HG02938 (cell line): ENCODE results near the gene NR4A1.
A peak's percentile ranks its signal among the peaks of the same experiment; 100 is the strongest.

Experiments
- ATAC-seq: cut with Tn5 transposase; IDR thresholded peaks from one replicate; pipeline ENCODE4 v1.9.1; 2021; ENCODE audit warnings: mild to moderate bottlenecking, moderate library complexity; ENCODE audit not compliant: unreplicated experiment

Gene NR4A1

GRCh38 chr12:52018433-52019112 lies 32.7 kb upstream of the NR4A1 start:
- ATAC-seq: no peak

- no peak for ATAC-seq
Measured at GRCh38 chr12:52019113-52019770, 32.0 kb upstream of the NR4A1 start.

DNA sequence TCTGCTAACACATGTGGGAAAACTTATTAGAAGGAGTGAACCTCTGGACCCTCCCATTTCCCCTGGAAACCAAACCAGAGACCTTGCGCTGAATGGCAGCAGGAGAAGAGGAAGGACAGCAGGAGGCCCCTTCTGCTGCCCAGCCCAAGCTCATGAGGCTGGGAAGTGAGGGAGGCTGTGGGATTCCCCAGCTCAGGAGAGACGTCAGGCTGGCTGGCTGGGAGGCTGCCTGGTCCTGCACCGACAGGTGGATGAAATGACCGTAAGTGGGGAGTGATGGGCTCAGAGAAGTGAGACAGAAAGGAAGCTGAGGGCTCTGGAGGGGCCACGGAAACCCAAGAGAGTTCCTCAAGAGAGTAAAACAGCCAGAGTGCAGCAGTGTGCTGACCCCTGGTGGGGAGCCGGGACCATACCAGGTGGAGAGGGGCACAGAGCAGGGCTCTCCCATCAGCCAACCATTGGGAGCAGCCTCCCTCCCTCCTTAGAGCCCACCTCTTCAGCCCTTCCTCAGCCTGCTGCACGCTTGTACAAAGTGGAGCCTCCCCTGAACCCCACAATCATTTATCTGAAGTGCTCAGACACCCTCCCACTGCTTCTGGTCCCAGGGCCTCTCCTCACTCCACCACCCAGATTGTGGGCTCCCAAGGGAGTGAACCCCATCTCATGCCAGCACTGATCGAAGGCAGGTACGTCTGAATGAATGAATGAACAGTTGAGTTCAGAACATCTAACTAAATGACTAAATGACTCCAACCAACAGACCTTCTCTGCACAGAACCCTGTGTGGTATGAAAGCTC lies 30.5 kb upstream of the NR4A1 start:
- no peak for ATAC-seq

DNA sequence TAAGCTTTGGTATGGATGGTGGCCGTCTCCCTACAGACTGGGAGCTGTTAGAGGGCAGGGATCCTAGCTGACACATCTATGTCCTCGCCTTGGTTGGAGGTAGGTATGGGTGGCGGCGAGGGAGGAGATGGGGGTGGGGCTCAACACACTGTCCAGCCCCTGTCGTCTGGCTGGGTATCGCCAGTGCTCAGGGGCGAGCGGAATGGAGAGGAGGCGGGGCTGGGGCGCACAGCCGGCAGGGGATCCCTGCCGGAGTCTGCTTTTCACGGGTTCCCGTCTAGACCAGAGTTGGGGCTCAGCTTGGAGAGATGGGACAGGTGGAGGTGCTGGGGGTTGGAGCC lies 28.4 kb upstream of the NR4A1 start:
- ATAC-seq: no peak

- ATAC-seq: no peak
Measured at GRCh38 chr12:52023182-52023975, 27.9 kb upstream of the NR4A1 start.

GRCh38 chr12:52023976-52024688 lies 27.1 kb upstream of the NR4A1 start:
- ATAC-seq: no peak

DNA sequence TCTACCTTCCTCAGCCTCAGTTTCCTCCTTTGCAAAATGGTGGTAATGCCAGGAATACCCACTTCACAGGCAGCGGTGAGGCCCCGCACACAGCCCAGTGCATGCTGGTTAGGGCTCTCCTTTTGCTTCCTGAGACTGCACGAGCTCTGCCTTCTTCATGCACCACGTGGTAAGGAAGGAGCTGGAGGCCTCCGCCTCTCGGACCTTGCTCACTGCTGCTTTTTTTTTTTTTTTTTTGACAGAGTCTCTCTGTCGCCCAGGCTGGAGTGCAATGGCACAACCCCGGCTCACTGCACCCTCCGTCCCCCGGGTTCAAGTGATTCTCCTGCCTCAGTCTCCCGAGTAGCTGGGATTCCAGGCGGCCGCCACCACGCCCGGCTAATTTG lies 26.4 kb upstream of the NR4A1 start:
- ATAC-seq: no peak

DNA sequence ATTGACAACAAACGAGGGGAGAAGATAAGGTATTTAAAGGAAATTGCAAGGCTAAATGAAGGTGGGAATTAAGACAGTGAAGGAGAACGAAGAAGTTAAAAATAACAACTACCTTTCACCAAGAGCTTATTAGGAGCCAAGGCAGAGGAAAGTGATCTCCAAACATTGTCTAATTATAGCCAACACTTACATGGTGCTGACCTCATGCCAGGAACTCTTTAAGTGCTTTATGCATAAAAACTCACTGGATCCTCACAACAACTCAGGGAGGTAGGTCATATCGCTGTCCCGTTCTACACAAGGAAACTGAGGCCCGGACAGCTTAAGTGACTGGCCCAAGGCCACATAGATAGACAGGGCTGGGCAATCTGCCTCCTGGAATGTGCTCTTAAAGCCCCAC lies 25.0 kb upstream of the NR4A1 start:
- no peak for ATAC-seq

- ATAC-seq: no peak
Measured at GRCh38 chr12:52027085-52027843, 24.0 kb upstream of the NR4A1 start.

- ATAC-seq: no peak
Measured at GRCh38 chr12:52029685-52030084, 21.6 kb upstream of the NR4A1 start.

- no peak for ATAC-seq
Measured at GRCh38 chr12:52032446-52032803, 18.8 kb upstream of the NR4A1 start.

DNA sequence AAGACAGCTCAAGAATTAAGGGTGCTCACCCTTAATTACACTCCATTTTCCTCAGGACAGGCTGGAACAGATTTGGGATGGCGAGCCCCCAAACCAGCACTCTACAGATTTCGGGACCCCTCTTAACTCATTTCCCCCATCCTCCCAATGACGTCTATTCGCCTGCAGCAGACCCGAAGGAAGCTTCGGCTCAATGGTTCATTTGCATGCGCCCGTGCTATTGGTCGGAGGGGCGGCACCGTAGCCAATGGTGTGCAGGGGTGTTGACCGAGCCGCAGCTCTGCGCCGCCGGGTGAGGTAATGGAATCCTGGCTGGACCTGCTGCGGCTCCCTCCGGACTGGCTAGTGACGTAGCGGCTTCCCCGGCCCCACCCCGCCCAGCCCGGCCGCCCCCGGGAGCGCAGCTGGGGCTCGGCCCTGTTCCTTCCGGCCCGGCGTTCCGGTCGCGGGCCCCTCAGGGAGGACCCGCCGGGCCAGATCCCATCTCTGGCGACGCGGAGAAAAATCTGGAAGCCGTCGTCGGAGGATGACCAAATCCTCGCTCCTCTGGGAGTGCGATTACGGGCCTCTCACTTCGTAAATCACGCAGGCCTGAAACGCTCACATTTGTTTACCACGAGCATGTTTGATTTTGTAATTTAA lies 18.3 kb upstream of the NR4A1 start:
- peak; percentile 87 for ATAC-seq

DNA sequence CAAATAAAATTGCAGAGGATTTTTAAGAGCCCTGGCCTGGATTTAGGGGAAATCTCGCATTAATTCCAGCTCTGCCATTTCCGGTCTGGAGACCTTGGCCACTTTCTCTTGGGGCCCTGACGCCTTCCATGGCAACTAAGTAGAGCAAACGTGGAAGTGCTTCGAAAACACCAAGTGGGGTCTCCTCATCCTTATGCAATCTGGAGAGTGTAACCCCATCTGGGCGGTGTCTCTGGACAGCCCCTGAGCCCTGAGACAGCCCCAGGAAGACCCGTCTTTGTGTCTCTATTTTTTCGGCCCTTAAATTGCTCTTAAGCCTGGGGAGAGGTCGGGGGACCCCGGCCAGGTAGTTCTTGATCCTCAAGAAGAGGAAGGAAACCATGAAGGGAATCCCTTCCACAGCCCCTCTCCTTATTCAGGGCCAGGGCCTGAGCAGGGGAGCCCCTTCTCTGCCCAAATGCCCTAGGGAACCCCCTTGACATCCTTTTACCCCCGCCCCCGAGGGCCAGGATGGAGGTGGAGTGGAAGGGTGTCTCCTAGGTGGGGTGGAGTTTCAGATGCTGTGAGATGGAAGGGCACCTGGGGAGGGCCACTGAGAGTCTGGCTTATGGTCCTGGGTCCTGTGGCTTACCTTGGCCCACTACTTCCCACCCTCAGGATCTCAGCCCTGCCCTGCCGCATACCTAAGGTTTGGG lies 17.6 kb upstream of the NR4A1 start:
- no peak for ATAC-seq

DNA sequence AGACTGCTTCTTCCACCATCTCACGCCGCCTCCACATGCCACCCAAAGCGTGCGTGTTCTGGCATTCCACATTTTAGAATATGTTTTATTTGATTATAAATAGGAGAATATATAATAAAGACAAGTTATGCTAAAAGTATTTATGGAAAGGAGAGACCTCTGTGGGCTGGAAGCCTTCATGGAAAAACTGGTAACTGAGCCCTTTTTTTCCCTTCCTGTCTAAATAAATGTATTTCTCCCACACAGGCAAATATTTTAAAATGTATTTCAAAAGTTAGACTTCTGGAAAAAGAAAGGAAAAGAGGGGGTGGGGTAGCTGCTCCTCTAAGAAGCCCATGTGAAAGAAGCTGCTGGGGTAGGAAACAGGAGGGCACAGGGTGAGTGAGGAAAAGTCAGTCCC lies 16.1 kb upstream of the NR4A1 start:
- no peak for ATAC-seq

- ATAC-seq: no peak
Measured at GRCh38 chr12:52035926-52036325, 15.3 kb upstream of the NR4A1 start.

GRCh38 chr12:52036587-52037171 lies 14.6 kb upstream of the NR4A1 start:
- no peak for ATAC-seq

DNA sequence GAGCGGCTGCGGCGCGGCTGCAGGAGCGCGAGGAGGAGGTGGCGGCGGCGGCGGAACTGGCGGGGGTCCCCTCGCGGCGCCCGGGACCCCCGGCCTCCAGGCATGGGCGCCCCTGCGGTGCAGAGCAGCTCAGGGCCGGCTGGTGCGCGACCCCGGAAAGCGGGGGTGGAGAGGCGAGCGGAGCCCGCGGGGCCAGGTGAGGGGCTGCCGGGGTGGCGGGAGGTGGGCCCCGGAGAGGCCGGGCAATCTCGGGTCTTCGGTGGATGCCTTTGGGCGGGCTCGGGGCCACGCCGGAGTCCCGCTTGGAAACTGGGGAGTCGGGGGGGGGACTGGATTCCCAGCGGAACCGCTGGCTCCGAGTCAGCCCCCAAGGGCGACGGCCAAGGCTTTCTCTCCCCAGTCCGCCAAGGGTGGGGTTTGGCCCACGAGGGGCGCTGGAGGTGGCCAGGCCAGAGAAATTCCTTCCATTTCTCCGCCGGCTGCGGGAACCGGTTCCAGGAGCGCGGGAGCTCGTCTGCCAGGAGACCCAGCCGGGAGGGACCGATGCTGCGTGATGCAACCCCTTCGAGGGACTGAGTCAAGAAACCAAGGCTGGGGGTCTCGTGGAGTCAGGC lies 13.9 kb upstream of the NR4A1 start:
- ATAC-seq: no peak

GRCh38 chr12:52038447-52038846 lies 12.8 kb upstream of the NR4A1 start:
- ATAC-seq: no peak
